GM23338 (cell line): ENCODE data around the gene UPP1. TPM values are rescaled to one million over a fixed set of nuclear protein-coding genes. Genes with fewer than 3 reads are reported as not detected.

Experiments
- ATAC-seq: fragments of 200-7000 bp; cut with Tn5 transposase; 3 replicates; pipeline ENCODE4 v1.9.1; 2020
- DNase-seq: peaks from one replicate; pipeline ENCODE4 v3.0.0-alpha.2; 2015; ENCODE audit warnings: low spot score
- H2AFZ ChIP-seq: fragments of 200-600 bp; sonication (generic); 2 replicates; pipeline ENCODE4 v1.8.0; 2016; ENCODE audit warnings: antibody characterized with exemption, mild to moderate bottlenecking, moderate library complexity
- H3F3A ChIP-seq: fragments of 200-600 bp; sonication (generic); replicated peaks from 2 replicates; pipeline ENCODE4 v1.8.0; 2017; ENCODE audit warnings: antibody characterized with exemption, mixed run types, low read depth
- H3K27ac ChIP-seq: fragments of 200-600 bp; sonication (generic); 2 replicates; pipeline ENCODE4 v1.6.1; 2016; ENCODE audit warnings: low read depth
- H3K27me3 ChIP-seq: fragments of 200-600 bp; sonication (generic); 2 replicates; pipeline ENCODE4 v1.8.0; 2016; ENCODE audit warnings: mild to moderate bottlenecking, mixed run types, moderate library complexity; ENCODE audit not compliant: insufficient read depth
- H3K36me3 ChIP-seq: fragments of 200-600 bp; sonication (generic); 2 replicates; pipeline ENCODE4 v1.8.0; 2016; ENCODE audit warnings: mild to moderate bottlenecking; ENCODE audit not compliant: insufficient read depth
- H3K4me1 ChIP-seq: fragments of 200-600 bp; sonication (generic); 2 replicates; pipeline ENCODE4 v1.8.0; 2016; ENCODE audit warnings: mild to moderate bottlenecking, moderate library complexity; ENCODE audit not compliant: insufficient read depth
- H3K4me2 ChIP-seq: fragments of 200-600 bp; sonication (generic); 2 replicates; pipeline ENCODE4 v1.7.1; 2017; ENCODE audit warnings: mixed run types
- H3K4me3 ChIP-seq: fragments of 200-600 bp; sonication (generic); 2 replicates; pipeline ENCODE4 v1.6.1; 2016; ENCODE audit warnings: mixed run types
- H3K79me2 ChIP-seq: fragments of 200-600 bp; sonication (generic); replicated peaks from 2 replicates; pipeline ENCODE4 v1.8.0; 2017; ENCODE audit warnings: mild to moderate bottlenecking; ENCODE audit not compliant: insufficient read depth
- H3K9me2 ChIP-seq: fragments of 200-600 bp; sonication (generic); 2 replicates; pipeline ENCODE4 v1.8.0; 2017; ENCODE audit not compliant: insufficient read depth
- H4K20me1 ChIP-seq: fragments of 200-600 bp; sonication (generic); replicated peaks from 2 replicates; pipeline ENCODE4 v1.8.0; 2017; ENCODE audit warnings: mild to moderate bottlenecking; ENCODE audit not compliant: insufficient read depth
- H3K27ac Mint-ChIP-seq: 2 replicates; pipeline ENCODE4 v1.8.0; 2020; ENCODE audit warnings: inconsistent platforms, mild to moderate bottlenecking, moderate library complexity, mixed read lengths
- H3K27me3 Mint-ChIP-seq: 3 replicates; pipeline ENCODE4 v1.8.0; 2022; ENCODE audit warnings: low read depth, mild to moderate bottlenecking, moderate library complexity, mixed read lengths, inconsistent platforms; ENCODE audit not compliant: insufficient read depth, poor library complexity
- H3K36me3 Mint-ChIP-seq: 3 replicates; pipeline ENCODE4 v1.8.0; 2021; ENCODE audit warnings: low read depth, mild to moderate bottlenecking, inconsistent platforms, moderate library complexity, mixed read lengths
- H3K4me1 Mint-ChIP-seq: 3 replicates; pipeline ENCODE4 v1.8.0; 2020; ENCODE audit warnings: mild to moderate bottlenecking, inconsistent platforms, mixed read lengths
- H3K4me3 Mint-ChIP-seq: 3 replicates; pipeline ENCODE4 v1.8.0; 2021; ENCODE audit warnings: moderate library complexity, mild to moderate bottlenecking, inconsistent platforms, mixed read lengths
- H3K9me3 Mint-ChIP-seq: 3 replicates; pipeline ENCODE4 v1.8.0; 2020; ENCODE audit warnings: moderate library complexity, mild to moderate bottlenecking, inconsistent platforms, mixed read lengths
- CREB1 ChIP-seq: fragments of 250-450 bp; sonication (Bioruptor Pico); IDR thresholded peaks from 2 replicates; pipeline ENCODE4 v1.5.0; 2020; ENCODE audit warnings: low read depth, mild to moderate bottlenecking, moderate library complexity
- EZH2 ChIP-seq: fragments of 200-600 bp; sonication (generic); IDR thresholded peaks from one replicate; pipeline ENCODE4 v1.8.0; 2017; ENCODE audit warnings: antibody characterized with exemption, mild to moderate bottlenecking, low read depth; ENCODE audit not compliant: unreplicated experiment
- EZH2phosphoT487 ChIP-seq: fragments of 200-600 bp; sonication (generic); IDR thresholded peaks from one replicate; pipeline ENCODE4 v1.8.1; 2018; ENCODE audit warnings: antibody characterized with exemption; ENCODE audit not compliant: unreplicated experiment
- JUNB ChIP-seq: IDR thresholded peaks from one replicate; pipeline ENCODE4 v1.6.1; 2016; ENCODE audit warnings: antibody characterized with exemption; ENCODE audit not compliant: unreplicated experiment
- NANOG ChIP-seq: IDR thresholded peaks from 2 replicates; pipeline ENCODE4 v1.6.1; 2016; ENCODE audit warnings: antibody characterized with exemption, borderline replicate concordance
- POLR2AphosphoS5 ChIP-seq: IDR thresholded peaks from 2 replicates; pipeline ENCODE4 v1.6.1; 2016; ENCODE audit warnings: antibody characterized with exemption, low read depth
- STAT1 ChIP-seq: IDR thresholded peaks from one replicate; pipeline ENCODE4 v1.6.1; 2016; ENCODE audit warnings: antibody characterized with exemption; ENCODE audit not compliant: unreplicated experiment
- ZNF114 ChIP-seq: fragments of 250-450 bp; sonication (Bioruptor Pico); IDR thresholded peaks from 2 replicates; pipeline ENCODE4 v1.5.0; 2020; ENCODE audit warnings: mild to moderate bottlenecking, moderate library complexity
- ZNF331 ChIP-seq: fragments of 250-450 bp; sonication (Bioruptor Pico); IDR thresholded peaks from 2 replicates; pipeline ENCODE4 v1.5.0; 2020; ENCODE audit warnings: low read depth, mild to moderate bottlenecking, moderate library complexity
- polyA plus RNA-seq: library from polyadenylated mRNA; unstranded; fragments of >200 nt; fragmentation: Nextera tagmentation; extraction: Ambion mirVana; gene quantifications from 2 replicates; pipeline ENCODE4 v1.2.1, GENCODE V29; 2016
- total RNA-seq: library from RNA; depleted of rRNA; stranded (reverse); fragments of >200 nt; shearing (Covaris generic); gene quantifications from 2 replicates; pipeline ENCODE4 v1.2.3, GENCODE V29; 2014
- TF ChIP-seq, protein P1 (sequence below): IDR thresholded peaks from 2 replicates; pipeline ENCODE4 v1.6.1; 2016; ENCODE audit warnings: antibody characterized with exemption
- TF ChIP-seq, protein P2 (sequence below): IDR thresholded peaks from one replicate; pipeline ENCODE4 v1.6.1; 2018; ENCODE audit warnings: antibody characterized with exemption; ENCODE audit not compliant: unreplicated experiment
- TF ChIP-seq, protein P3 (sequence below), 2 experiments: fragments of 200-600 bp in 1 of 2; sonication (generic) in 1 of 2; conservative IDR thresholded peaks; 2 replicates each; pipeline versions ENCODE4 v1.5.1 to v1.6.1; 2016 to 2017; ENCODE audit warnings: antibody characterized with exemption in 2 of 2, low read depth in 2 of 2, mild to moderate bottlenecking in 2 of 2, moderate library complexity in 1 of 2

The UPP1 gene
- total and polyA plus RNA-seq, 2 experiments from 2014 or later = 22.7 to 43.5 TPM

DNA sequence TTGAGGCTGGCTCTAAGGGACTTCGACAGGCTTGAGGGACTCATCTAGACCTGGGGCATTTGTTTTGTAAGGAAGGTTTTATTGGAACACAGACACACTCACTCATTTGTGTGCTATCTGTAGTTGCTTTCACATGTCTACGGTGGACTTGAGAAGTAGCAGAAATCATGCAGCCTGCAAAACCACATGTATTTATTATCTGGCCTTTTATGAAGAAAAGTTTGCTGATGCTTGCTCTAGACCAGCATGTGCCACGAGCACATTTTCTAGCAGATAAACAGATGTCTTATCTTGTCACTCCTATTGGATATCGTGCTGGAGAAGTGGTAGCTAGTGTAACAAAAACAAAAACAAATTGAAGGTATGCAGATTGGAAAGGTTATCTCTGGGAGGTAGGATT is 9.8 kb downstream of the UPP1 start:
- H3K4me3 ChIP-seq = no peak overlapping the region
- no peaks in the 10 kb centered on the region for H3K9me3 Mint-ChIP-seq
- H3K36me3 Mint-ChIP-seq = peaks cover 74% of the 10 kb centered on the region

DNA sequence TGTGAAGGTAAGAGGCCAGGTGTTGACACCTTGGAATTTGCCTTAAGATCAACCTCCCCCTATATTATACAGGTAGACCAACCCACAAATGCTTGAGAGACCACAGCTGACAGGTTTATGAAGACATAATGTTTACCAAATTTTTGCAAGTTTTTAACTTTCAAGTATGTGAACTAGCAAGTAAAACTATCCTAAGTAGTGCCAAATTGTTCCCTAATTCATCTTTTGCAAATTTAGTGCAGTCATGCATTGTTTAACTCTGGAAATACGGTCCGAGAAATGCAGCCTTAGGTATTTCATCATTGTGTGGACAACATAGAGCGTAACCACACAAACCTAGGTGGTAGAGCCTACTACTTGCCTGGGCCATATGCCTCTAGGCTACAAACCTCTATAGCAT is 10.7 kb downstream of the UPP1 start:
- DNase-seq (no peak), ATAC-seq (no peak)
- Histone ChIP-seq H3F3A (no peaks in the 10 kb centered on the region), H3K4me1 (no peaks in the 10 kb centered on the region), H4K20me1 (peaks cover 4% of the 10 kb centered on the region; the same call in 1 of the 2 replicates), H3K4me2 (no peak overlapping the region), H3K27me3 (no peaks in the 10 kb centered on the region), H3K27ac (no peak overlapping the region), H3K9me2 (no peaks in the 10 kb centered on the region), H3K79me2 (peaks cover 12% of the 10 kb centered on the region), H3K4me3 (no peak overlapping the region), H3K36me3 (peaks cover 19% of the 10 kb centered on the region), H2AFZ (no peak overlapping the region)
- no peaks in the 10 kb centered on the region for H3K9me3 Mint-ChIP-seq
- H3K27ac Mint-ChIP-seq = no peak overlapping the region
- peaks cover 75% of the 10 kb centered on the region for H3K36me3 Mint-ChIP-seq
- H3K4me1 Mint-ChIP-seq = no peaks in the 10 kb centered on the region
- no peak for TF ChIP-seq ZNF331 (CRISPR knock-in tag)
- TF ChIP-seq CREB1 (CRISPR knock-in tag) = no peak
- TF ChIP-seq JUNB = no peak
- TF ChIP-seq NANOG = no peak
- TF ChIP-seq, protein P1, sequence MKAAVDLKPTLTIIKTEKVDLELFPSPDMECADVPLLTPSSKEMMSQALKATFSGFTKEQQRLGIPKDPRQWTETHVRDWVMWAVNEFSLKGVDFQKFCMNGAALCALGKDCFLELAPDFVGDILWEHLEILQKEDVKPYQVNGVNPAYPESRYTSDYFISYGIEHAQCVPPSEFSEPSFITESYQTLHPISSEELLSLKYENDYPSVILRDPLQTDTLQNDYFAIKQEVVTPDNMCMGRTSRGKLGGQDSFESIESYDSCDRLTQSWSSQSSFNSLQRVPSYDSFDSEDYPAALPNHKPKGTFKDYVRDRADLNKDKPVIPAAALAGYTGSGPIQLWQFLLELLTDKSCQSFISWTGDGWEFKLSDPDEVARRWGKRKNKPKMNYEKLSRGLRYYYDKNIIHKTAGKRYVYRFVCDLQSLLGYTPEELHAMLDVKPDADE = no peak
- no peak for TF ChIP-seq POLR2AphosphoS5
- H3K4me3 Mint-ChIP-seq = no peak overlapping the region
- H3K27me3 Mint-ChIP-seq = peaks cover 2% of the 10 kb centered on the region

More for the DNA sequence above, 9.8 kb downstream of the UPP1 start:
- no peak for TF ChIP-seq CREB1 (CRISPR knock-in tag)
- Histone ChIP-seq H3K4me1 (no peaks in the 10 kb centered on the region), H2AFZ (no peak overlapping the region), H3K79me2 (peaks cover 12% of the 10 kb centered on the region), H4K20me1 (peaks cover 4% of the 10 kb centered on the region; the same call in 1 of the 2 replicates), H3K27ac (no peak overlapping the region), H3K27me3 (no peaks in the 10 kb centered on the region), H3F3A (no peaks in the 10 kb centered on the region), H3K9me2 (no peaks in the 10 kb centered on the region), H3K36me3 (peaks cover 24% of the 10 kb centered on the region), H3K4me2 (no peak overlapping the region)
- H3K27ac Mint-ChIP-seq = no peak overlapping the region
- no peaks in the 10 kb centered on the region for H3K27me3 Mint-ChIP-seq
- no peaks in the 10 kb centered on the region for H3K4me1 Mint-ChIP-seq
- ATAC-seq = no peak
- DNase-seq = no peak
- no peak overlapping the region for H3K4me3 Mint-ChIP-seq

DNA sequence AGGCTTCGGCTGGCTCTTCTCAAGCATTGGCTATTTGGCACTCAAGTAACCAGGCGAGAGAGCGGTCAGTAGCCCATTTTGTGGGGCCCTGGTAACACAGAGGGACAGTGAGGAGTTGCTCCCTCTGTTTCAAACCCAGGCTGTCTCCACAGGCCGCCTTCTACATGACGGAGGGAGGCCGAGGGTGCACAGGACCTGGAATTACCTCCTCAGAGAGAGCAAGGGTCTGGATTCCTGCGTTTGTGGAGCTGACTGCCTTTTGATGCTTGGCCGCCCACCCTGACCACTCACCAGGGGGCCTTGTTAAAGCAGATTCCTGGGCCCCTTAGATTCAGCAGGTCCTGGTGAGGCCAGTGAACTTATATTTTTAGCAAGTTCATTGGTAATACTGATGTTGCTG is 12.3 kb downstream of the UPP1 start:
- peaks cover 2% of the 10 kb centered on the region for H3K27me3 Mint-ChIP-seq
- Histone ChIP-seq H3K4me1 (no peaks in the 10 kb centered on the region), H3K4me2 (no peak overlapping the region)
- TF ChIP-seq ZNF114 (CRISPR knock-in tag) (no peak), POLR2AphosphoS5 (no peak), STAT1 (no peak), CREB1 (CRISPR knock-in tag) (no peak), ZNF331 (CRISPR knock-in tag) (no peak), JUNB (no peak), EZH2phosphoT487 (no peak), EZH2 (no peak)
- TF ChIP-seq, protein P2, sequence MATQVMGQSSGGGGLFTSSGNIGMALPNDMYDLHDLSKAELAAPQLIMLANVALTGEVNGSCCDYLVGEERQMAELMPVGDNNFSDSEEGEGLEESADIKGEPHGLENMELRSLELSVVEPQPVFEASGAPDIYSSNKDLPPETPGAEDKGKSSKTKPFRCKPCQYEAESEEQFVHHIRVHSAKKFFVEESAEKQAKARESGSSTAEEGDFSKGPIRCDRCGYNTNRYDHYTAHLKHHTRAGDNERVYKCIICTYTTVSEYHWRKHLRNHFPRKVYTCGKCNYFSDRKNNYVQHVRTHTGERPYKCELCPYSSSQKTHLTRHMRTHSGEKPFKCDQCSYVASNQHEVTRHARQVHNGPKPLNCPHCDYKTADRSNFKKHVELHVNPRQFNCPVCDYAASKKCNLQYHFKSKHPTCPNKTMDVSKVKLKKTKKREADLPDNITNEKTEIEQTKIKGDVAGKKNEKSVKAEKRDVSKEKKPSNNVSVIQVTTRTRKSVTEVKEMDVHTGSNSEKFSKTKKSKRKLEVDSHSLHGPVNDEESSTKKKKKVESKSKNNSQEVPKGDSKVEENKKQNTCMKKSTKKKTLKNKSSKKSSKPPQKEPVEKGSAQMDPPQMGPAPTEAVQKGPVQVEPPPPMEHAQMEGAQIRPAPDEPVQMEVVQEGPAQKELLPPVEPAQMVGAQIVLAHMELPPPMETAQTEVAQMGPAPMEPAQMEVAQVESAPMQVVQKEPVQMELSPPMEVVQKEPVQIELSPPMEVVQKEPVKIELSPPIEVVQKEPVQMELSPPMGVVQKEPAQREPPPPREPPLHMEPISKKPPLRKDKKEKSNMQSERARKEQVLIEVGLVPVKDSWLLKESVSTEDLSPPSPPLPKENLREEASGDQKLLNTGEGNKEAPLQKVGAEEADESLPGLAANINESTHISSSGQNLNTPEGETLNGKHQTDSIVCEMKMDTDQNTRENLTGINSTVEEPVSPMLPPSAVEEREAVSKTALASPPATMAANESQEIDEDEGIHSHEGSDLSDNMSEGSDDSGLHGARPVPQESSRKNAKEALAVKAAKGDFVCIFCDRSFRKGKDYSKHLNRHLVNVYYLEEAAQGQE = no peak
- TF ChIP-seq, protein P3, sequence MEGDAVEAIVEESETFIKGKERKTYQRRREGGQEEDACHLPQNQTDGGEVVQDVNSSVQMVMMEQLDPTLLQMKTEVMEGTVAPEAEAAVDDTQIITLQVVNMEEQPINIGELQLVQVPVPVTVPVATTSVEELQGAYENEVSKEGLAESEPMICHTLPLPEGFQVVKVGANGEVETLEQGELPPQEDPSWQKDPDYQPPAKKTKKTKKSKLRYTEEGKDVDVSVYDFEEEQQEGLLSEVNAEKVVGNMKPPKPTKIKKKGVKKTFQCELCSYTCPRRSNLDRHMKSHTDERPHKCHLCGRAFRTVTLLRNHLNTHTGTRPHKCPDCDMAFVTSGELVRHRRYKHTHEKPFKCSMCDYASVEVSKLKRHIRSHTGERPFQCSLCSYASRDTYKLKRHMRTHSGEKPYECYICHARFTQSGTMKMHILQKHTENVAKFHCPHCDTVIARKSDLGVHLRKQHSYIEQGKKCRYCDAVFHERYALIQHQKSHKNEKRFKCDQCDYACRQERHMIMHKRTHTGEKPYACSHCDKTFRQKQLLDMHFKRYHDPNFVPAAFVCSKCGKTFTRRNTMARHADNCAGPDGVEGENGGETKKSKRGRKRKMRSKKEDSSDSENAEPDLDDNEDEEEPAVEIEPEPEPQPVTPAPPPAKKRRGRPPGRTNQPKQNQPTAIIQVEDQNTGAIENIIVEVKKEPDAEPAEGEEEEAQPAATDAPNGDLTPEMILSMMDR (conservative IDR thresholded peaks at IDR 0.05; ENCODE audit: low read depth in 2 of 2) = no peak
- TF ChIP-seq, protein P1 = no peak

More for the DNA sequence above, 12.3 kb downstream of the UPP1 start:
- Mint-ChIP-seq H3K36me3 (peaks cover 76% of the 10 kb centered on the region), H3K9me3 (no peaks in the 10 kb centered on the region), H3K4me1 (no peaks in the 10 kb centered on the region), H3K4me3 (no peak overlapping the region), H3K27ac (no peak overlapping the region)
- no peak for DNase-seq
- ATAC-seq = no peak
- H3K4me3 ChIP-seq = no peak overlapping the region
- H3K27me3 ChIP-seq = no peaks in the 10 kb centered on the region
- no peaks in the 10 kb centered on the region for H3F3A ChIP-seq
- H3K36me3 ChIP-seq = peaks cover 22% of the 10 kb centered on the region
- H3K9me2 ChIP-seq = no peaks in the 10 kb centered on the region
- H4K20me1 ChIP-seq = no peaks in the 10 kb centered on the region; the same call in 1 of the 2 replicates
- no peak overlapping the region for H3K27ac ChIP-seq
- peaks cover 12% of the 10 kb centered on the region for H3K79me2 ChIP-seq
- no peak overlapping the region for H2AFZ ChIP-seq
